PFSK-1 (cell line): Measurements from ENCODE around the gene PRRG3.

Source experiments
- FOXP2 ChIP-seq: optimal IDR thresholded peaks from 2 replicates; pipeline ENCODE3; 2011; ENCODE audit warnings: borderline replicate concordance, control low read depth, inconsistent platforms; ENCODE audit not compliant: insufficient read depth; ENCODE audit errors: extremely low read length, extremely low read depth
- POLR2AphosphoS5 ChIP-seq: IDR thresholded peaks from 2 replicates; pipeline ENCODE4 v1.6.1; 2012; ENCODE audit warnings: low read depth, mild to moderate bottlenecking, control low read depth, low read length, moderate library complexity
- REST ChIP-seq, 2 experiments: IDR thresholded peaks; 2 replicates each; pipeline versions ENCODE4 v1.6.1 to v1.8.0; 2011 to 2012; ENCODE audit warnings: low read depth in 2 of 2, low read length in 2 of 2, control low read depth in 1 of 2, inconsistent platforms in 1 of 2, mild to moderate bottlenecking in 1 of 2, moderate library complexity in 1 of 2; ENCODE audit not compliant: insufficient read depth in 1 of 2
- SIN3A ChIP-seq: IDR thresholded peaks from 2 replicates; pipeline ENCODE4 v1.6.1; 2012; ENCODE audit warnings: mild to moderate bottlenecking, low read length, moderate library complexity, borderline replicate concordance; ENCODE audit not compliant: insufficient read depth
- TAF1 ChIP-seq: IDR thresholded peaks from 2 replicates; pipeline ENCODE4 v1.6.1; 2012; ENCODE audit warnings: low read length, control low read depth, borderline replicate concordance; ENCODE audit not compliant: insufficient read depth

The PRRG3 gene

GRCh38 chrX:151735219-151735618 is 40.0 kb downstream of the PRRG3 start:
- no peak for TF ChIP-seq FOXP2
- no peak for TF ChIP-seq REST (IDR thresholded peaks at IDR 0.05; ENCODE audit: insufficient read depth in 1 of 2, low read depth in 2 of 2, low read length in 2 of 2)
- TF ChIP-seq SIN3A, result no peak
- TF ChIP-seq TAF1, result no peak
- no peak for TF ChIP-seq POLR2AphosphoS5

GRCh38 chrX:151736685-151737084 is 41.4 kb downstream of the PRRG3 start:
- no peak for TF ChIP-seq SIN3A
- no peak for TF ChIP-seq POLR2AphosphoS5

- no peak for TF ChIP-seq FOXP2
- TF ChIP-seq SIN3A, result no peak
- TF ChIP-seq REST (IDR thresholded peaks at IDR 0.05; ENCODE audit: insufficient read depth in 1 of 2, low read depth in 2 of 2, low read length in 2 of 2), result no peak
- TF ChIP-seq TAF1, result no peak
- no peak for TF ChIP-seq POLR2AphosphoS5
Measured at GRCh38 chrX:151737494-151737893, 42.2 kb downstream of the PRRG3 start.

- TF ChIP-seq TAF1 (no peak), FOXP2 (no peak), REST (IDR thresholded peaks at IDR 0.05; ENCODE audit: insufficient read depth in 1 of 2, low read depth in 2 of 2, low read length in 2 of 2) (no peak), POLR2AphosphoS5 (no peak), SIN3A (no peak)
Measured at GRCh38 chrX:151738751-151739150, 43.5 kb downstream of the PRRG3 start.

DNA sequence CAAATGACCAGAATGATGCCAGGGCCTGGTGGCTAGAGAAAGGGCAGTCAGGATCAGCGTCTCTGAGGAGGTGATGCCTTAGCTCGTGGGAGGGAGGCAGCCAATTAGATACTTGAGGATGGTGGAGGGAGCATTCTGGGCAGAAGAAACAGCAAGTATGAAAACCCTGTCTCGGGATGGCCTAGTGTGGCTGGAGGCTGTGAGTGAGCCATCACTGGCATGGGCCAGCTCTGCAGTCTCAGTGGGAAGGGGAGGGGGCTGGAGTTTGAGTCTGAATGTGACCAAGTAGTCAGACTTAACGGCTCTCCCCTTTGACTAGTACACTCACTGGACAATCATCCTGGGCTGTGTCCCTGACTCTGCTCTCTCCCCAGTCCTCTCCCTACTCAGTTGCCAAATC is 46.3 kb downstream of the PRRG3 start:
- TF ChIP-seq SIN3A (no peak), POLR2AphosphoS5 (no peak), TAF1 (no peak)

DNA sequence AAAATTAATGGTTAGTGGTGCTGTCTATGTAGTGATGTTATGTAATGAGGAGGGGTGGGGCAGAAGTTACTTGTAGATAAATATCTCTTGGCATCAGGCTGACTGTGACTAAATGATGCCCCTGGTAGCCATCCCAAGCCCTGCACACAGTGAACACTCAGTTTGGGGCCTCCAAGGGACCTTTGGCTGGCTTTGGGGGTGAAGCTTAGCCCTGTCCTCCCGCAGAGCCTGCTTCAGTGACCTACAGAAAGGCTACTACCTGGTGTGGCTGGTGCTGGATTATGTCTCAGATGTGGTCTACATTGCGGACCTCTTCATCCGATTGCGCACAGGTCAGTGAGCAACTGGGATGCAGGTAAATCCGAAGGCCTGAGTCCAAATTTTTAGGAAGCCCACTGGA is 47.1 kb downstream of the PRRG3 start:
- TF ChIP-seq POLR2AphosphoS5, result no peak
- no peak for TF ChIP-seq REST (IDR thresholded peaks at IDR 0.05; ENCODE audit: insufficient read depth in 1 of 2, low read depth in 2 of 2, low read length in 2 of 2)
- no peak for TF ChIP-seq FOXP2
- TF ChIP-seq TAF1, result no peak
- no peak for TF ChIP-seq SIN3A
